Neutrophil (primary cell): ENCODE results near the gene LGR6.
A peak's percentile ranks its signal among the peaks of the same experiment; 100 is the strongest.
"Not testable (repeated sequence)": the region's sequence is repeated elsewhere in the genome, so short reads cannot be mapped to it uniquely, and the experiment has no call there.

Experiments used
- H3K27ac ChIP-seq: fragments of 200-600 bp; sonication (generic); 2 replicates; pipeline ENCODE4 v1.5.1; 2016; ENCODE audit warnings: mild to moderate bottlenecking, moderate library complexity
- H3K27me3 ChIP-seq: fragments of 200-600 bp; sonication (generic); 2 replicates; pipeline ENCODE4 v1.6.0; 2016; ENCODE audit warnings: mild to moderate bottlenecking
- H3K36me3 ChIP-seq: fragments of 200-600 bp; sonication (generic); 2 replicates; pipeline ENCODE4 v1.5.1; 2017
- H3K4me1 ChIP-seq, 2 experiments: fragments of 200-600 bp in 1 of 2; sonication (generic) in 1 of 2; 1 replicate in 1 of 2; 2 replicates in 1 of 2; pipeline versions ENCODE4 v1.5.1 to v1.6.1; 2013 to 2016; ENCODE audit warnings: low read depth in 1 of 2, low read length in 1 of 2, mild to moderate bottlenecking in 1 of 2, moderate library complexity in 1 of 2; ENCODE audit not compliant: control insufficient read depth in 1 of 2, insufficient read depth in 1 of 2
- H3K4me3 ChIP-seq, 2 experiments: fragments of 200-600 bp in 1 of 2; sonication (generic) in 1 of 2; 1 replicate in 1 of 2; 2 replicates in 1 of 2; pipeline ENCODE4 v1.5.1; 2013 to 2016; ENCODE audit warnings: low read depth in 1 of 2, low read length in 1 of 2, mild to moderate bottlenecking in 1 of 2, moderate library complexity in 1 of 2
- H3K9me3 ChIP-seq: fragments of 200-600 bp; sonication (generic); 2 replicates; pipeline ENCODE4 v1.5.1; 2016
- CTCF ChIP-seq: fragments of 200-600 bp; sonication (generic); IDR thresholded peaks from 2 replicates; pipeline ENCODE4 v1.5.1; 2016; ENCODE audit warnings: antibody characterized with exemption

The LGR6 gene

GRCh38 chr1:202193614-202194327, at the start of gene LGR6:
Gene LGR6 (plus strand): TSS chr1:202193799. CDS start chr1:202193990, 191 bp downstream.
- Histone ChIP-seq H3K27ac (no peak within 1 kb of the TSS), H3K27me3 (peaks cover 64% of the 10 kb centered on the region), H3K4me3 (no peak within 1 kb of the TSS), H3K9me3 (no peaks in the 10 kb centered on the region), H3K4me1 (no peaks in the 10 kb centered on the region), H3K36me3 (no peaks in the 10 kb centered on the region)
- no peak for TF ChIP-seq CTCF

- peak within 1 kb of the TSS; percentile 88 to 100 for H3K4me3 ChIP-seq
- H3K27ac ChIP-seq, result peak within 1 kb of the TSS; percentile 90
- TF ChIP-seq CTCF, result peak; percentile 26
- peaks cover 28 to 31% of the 10 kb centered on the region in 2 experiments for H3K4me1 ChIP-seq
- H3K36me3 ChIP-seq, result peaks cover 31% of the 10 kb centered on the region
- no peaks in the 10 kb centered on the region for H3K27me3 ChIP-seq
- H3K9me3 ChIP-seq, result no peaks in the 10 kb centered on the region
These were observed 49.1 kb upstream of the LGR6 start, which contains the start of gene ARL8A for GRCh38 chr1:202144402-202145067. Gene ARL8A (minus strand): TSS chr1:202144737. CDS start chr1:202144572, 165 bp downstream.

- Histone ChIP-seq H3K27ac (peak overlapping the region; percentile 90), H3K4me3 (peak overlapping the region; percentile 88 to 100), H3K4me1 (peaks cover 28 to 31% of the 10 kb centered on the region in 2 experiments), H3K9me3 (no peaks in the 10 kb centered on the region), H3K27me3 (no peaks in the 10 kb centered on the region), H3K36me3 (peaks cover 36% of the 10 kb centered on the region)
- no peak for TF ChIP-seq CTCF
These were observed 48.4 kb upstream of the LGR6 start for GRCh38 chr1:202145068-202145743.

GRCh38 chr1:202145744-202146140, 47.9 kb upstream of the LGR6 start:
- not testable (repeated sequence) for H3K27ac ChIP-seq, H3K9me3 ChIP-seq, H3K27me3 ChIP-seq, H3K4me3 ChIP-seq
- H3K4me1 ChIP-seq, result peaks cover 28 to 31% of the 10 kb centered on the region in 2 experiments
- peaks cover 40% of the 10 kb centered on the region for H3K36me3 ChIP-seq

GRCh38 chr1:202146279-202146678, 47.3 kb upstream of the LGR6 start:
- Histone ChIP-seq H3K4me1 (peaks cover 28 to 29% of the 10 kb centered on the region in 2 experiments), H3K27me3 (no peaks in the 10 kb centered on the region), H3K36me3 (peaks cover 46% of the 10 kb centered on the region), H3K9me3 (no peaks in the 10 kb centered on the region), H3K27ac (no peak overlapping the region), H3K4me3 (no peak overlapping the region)
- TF ChIP-seq CTCF, result no peak
